ENCODE results near the gene PHKA1. TPM values are rescaled to one million over a fixed set of nuclear protein-coding genes. Genes with fewer than 3 reads are reported as not detected.
"Not testable (repeated sequence)": the region's sequence is repeated elsewhere in the genome, so short reads cannot be mapped to it uniquely, and the experiment has no call there.

Gene PHKA1
- total and polyA plus RNA-seq, 2 experiments from 2014 or later: 2.6 to 6.8 TPM

DNA sequence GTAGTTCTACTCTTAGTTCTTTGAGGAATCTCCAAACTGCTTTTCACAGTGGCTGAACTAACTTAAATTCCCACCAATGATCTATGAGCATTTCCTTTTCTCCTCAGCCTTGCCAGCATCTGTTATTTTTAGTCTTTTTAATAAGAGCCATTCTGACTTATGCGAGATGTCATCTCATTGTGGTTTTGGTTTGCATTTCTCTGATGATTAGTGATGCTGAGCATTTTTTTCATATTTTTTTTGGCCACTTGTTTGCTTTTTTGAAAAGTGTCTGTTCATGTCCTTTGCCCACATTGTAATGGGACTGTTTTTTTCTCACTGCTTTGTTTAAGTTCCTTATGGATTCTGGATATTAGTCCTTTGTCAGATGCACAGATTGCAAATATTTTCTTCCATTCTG lies 21.5 kb upstream of the PHKA1 start:
- peaks cover 4% of the 10 kb centered on the region; the same call in 1 of the 2 replicates for H3K4me1 ChIP-seq (ENCODE audit: insufficient read depth)
- H3F3A ChIP-seq (replicated peaks; ENCODE audit: low read depth): no peaks in the 10 kb centered on the region
- Mint-ChIP-seq H3K27ac (no peak overlapping the region), H3K4me1 (peaks cover 18% of the 10 kb centered on the region), H3K27me3 (ENCODE audit: insufficient read depth, low read depth, poor library complexity) (peaks cover 2% of the 10 kb centered on the region), H3K36me3 (ENCODE audit: low read depth) (no peaks in the 10 kb centered on the region), H3K4me3 (no peak overlapping the region), H3K9me3 (no peaks in the 10 kb centered on the region)
- no peak overlapping the region for H3K4me3 ChIP-seq
- no peaks in the 10 kb centered on the region for H3K79me2 ChIP-seq (replicated peaks; ENCODE audit: insufficient read depth)
- H3K36me3 ChIP-seq (ENCODE audit: insufficient read depth): no peaks in the 10 kb centered on the region
- DNase-seq (ENCODE audit: low spot score) (no peak), ATAC-seq (no peak)
- no peaks in the 10 kb centered on the region for H3K9me2 ChIP-seq (ENCODE audit: insufficient read depth)
- no peaks in the 10 kb centered on the region for H3K27me3 ChIP-seq (ENCODE audit: insufficient read depth)
- H2AFZ ChIP-seq: no peak overlapping the region
- H3K27ac ChIP-seq (ENCODE audit: low read depth): no peak overlapping the region
- TF ChIP-seq, protein P1, sequence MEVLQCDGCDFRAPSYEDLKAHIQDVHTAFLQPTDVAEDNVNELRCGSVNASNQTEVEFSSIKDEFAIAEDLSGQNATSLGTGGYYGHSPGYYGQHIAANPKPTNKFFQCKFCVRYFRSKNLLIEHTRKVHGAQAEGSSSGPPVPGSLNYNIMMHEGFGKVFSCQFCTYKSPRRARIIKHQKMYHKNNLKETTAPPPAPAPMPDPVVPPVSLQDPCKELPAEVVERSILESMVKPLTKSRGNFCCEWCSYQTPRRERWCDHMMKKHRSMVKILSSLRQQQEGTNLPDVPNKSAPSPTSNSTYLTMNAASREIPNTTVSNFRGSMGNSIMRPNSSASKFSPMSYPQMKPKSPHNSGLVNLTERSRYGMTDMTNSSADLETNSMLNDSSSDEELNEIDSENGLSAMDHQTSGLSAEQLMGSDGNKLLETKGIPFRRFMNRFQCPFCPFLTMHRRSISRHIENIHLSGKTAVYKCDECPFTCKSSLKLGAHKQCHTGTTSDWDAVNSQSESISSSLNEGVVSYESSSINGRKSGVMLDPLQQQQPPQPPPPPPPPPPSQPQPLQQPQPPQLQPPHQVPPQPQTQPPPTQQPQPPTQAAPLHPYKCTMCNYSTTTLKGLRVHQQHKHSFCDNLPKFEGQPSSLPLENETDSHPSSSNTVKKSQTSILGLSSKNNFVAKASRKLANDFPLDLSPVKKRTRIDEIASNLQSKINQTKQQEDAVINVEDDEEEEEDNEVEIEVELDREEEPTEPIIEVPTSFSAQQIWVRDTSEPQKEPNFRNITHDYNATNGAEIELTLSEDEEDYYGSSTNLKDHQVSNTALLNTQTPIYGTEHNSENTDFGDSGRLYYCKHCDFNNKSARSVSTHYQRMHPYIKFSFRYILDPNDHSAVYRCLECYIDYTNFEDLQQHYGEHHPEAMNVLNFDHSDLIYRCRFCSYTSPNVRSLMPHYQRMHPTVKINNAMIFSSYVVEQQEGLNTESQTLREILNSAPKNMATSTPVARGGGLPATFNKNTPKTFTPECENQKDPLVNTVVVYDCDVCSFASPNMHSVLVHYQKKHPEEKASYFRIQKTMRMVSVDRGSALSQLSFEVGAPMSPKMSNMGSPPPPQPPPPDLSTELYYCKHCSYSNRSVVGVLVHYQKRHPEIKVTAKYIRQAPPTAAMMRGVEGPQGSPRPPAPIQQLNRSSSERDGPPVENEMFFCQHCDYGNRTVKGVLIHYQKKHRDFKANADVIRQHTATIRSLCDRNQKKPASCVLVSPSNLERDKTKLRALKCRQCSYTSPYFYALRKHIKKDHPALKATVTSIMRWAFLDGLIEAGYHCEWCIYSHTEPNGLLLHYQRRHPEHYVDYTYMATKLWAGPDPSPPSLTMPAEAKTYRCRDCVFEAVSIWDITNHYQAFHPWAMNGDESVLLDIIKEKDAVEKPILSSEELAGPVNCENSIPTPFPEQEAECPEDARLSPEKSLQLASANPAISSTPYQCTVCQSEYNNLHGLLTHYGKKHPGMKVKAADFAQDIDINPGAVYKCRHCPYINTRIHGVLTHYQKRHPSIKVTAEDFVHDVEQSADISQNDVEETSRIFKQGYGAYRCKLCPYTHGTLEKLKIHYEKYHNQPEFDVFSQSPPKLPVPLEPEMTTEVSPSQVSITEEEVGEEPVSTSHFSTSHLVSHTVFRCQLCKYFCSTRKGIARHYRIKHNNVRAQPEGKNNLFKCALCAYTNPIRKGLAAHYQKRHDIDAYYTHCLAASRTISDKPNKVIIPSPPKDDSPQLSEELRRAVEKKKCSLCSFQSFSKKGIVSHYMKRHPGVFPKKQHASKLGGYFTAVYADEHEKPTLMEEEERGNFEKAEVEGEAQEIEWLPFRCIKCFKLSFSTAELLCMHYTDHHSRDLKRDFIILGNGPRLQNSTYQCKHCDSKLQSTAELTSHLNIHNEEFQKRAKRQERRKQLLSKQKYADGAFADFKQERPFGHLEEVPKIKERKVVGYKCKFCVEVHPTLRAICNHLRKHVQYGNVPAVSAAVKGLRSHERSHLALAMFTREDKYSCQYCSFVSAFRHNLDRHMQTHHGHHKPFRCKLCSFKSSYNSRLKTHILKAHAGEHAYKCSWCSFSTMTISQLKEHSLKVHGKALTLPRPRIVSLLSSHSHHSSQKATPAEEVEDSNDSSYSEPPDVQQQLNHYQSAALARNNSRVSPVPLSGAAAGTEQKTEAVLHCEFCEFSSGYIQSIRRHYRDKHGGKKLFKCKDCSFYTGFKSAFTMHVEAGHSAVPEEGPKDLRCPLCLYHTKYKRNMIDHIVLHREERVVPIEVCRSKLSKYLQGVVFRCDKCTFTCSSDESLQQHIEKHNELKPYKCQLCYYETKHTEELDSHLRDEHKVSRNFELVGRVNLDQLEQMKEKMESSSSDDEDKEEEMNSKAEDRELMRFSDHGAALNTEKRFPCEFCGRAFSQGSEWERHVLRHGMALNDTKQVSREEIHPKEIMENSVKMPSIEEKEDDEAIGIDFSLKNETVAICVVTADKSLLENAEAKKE (CRISPR knock-in tag; IDR thresholded peaks at IDR 0.05): no peak
- TF ChIP-seq NANOG (IDR thresholded peaks at IDR 0.05; ENCODE audit: borderline replicate concordance): no peak
- no peak overlapping the region for H3K4me2 ChIP-seq
- H4K20me1 ChIP-seq (replicated peaks; ENCODE audit: insufficient read depth): no peaks in the 10 kb centered on the region

DNA sequence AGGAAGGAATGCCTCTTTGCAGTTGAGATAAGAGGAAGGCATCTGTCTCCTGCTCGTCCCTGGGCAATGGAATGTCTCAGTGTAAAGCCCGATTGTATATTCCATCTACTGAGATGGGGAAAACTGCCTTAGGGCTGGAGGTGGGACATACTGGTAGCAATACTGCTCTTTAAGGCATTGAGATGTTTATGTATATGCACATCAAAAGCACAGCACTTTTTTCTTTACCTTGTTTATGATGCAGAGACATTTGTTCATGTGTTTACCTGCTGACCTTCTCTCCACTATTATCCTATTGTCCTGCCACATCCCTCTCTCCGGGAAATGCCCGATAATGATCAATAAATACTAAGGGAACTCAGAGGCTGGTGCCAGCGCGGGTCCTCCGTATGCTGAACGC lies 19.5 kb upstream of the PHKA1 start:
- H3K27me3 ChIP-seq (ENCODE audit: insufficient read depth); H3K36me3 Mint-ChIP-seq (ENCODE audit: low read depth); H3K9me2 ChIP-seq (ENCODE audit: insufficient read depth); H3F3A ChIP-seq (replicated peaks; ENCODE audit: low read depth); H4K20me1 ChIP-seq (replicated peaks; ENCODE audit: insufficient read depth); H3K36me3 ChIP-seq (ENCODE audit: insufficient read depth); H3K9me3 Mint-ChIP-seq; H3K27me3 Mint-ChIP-seq (ENCODE audit: insufficient read depth, low read depth, poor library complexity); H3K27ac Mint-ChIP-seq; H3K79me2 ChIP-seq (replicated peaks; ENCODE audit: insufficient read depth); H3K4me1 ChIP-seq (ENCODE audit: insufficient read depth); DNase-seq (ENCODE audit: low spot score); H3K4me3 ChIP-seq; ATAC-seq; H3K27ac ChIP-seq (ENCODE audit: low read depth); H3K4me2 ChIP-seq: not testable (repeated sequence)
- peaks cover 18% of the 10 kb centered on the region for H3K4me1 Mint-ChIP-seq
- H3K4me3 Mint-ChIP-seq: peak overlapping the region; percentile 11; the same call in 1 of the 3 replicates
- H2AFZ ChIP-seq: 0 out of 2 replicates have a peak overlapping the region, but pooled peaks have one; percentile 18

Data from GM23338 (cell line).